NCI-H524 treated with DMSO at 0.1 percent for 48 hours (cell line): ENCODE measurements around the gene ZDHHC14.
"Not testable (repeated sequence)": the region's sequence is repeated elsewhere in the genome, so short reads cannot be mapped to it uniquely, and the experiment has no call there.

ENCODE experiments used
- DNase-seq: peaks from one replicate; lab custom pipeline; 2025; lab: John Stamatoyannopoulos, UW

Gene ZDHHC14

DNA sequence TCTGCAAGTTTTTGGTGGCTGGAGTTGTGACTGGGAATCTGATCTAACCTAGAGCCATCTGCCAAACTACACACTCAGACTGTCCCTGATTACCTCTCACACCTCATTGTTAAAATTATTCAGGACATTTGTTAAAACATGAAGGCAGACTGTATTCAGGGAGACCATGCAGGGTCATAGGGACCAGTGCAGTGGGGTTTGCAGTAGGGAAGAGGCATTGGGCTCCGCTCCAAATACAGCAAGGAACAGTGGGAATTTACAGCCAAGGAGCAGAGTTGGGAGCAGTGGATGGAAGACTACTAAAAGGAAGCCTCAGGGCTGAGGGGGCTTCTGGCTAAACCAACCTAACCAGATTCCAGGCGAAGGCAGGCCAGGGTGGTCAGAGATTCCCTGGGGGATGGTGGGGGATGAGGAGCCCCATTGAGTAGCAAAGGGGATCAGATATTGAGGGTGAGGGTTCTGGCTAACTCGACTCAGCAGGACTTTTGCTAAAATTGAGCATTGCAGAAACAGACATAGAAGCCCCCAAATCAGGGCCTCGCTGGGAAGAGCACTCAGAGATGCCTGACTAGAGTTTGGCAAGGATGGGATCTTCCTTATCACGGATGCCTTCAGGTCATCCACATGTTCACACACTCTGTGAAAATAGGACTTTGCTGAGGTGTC is 172.0 kb downstream of the ZDHHC14 start:
- no peak for DNase-seq

DNA sequence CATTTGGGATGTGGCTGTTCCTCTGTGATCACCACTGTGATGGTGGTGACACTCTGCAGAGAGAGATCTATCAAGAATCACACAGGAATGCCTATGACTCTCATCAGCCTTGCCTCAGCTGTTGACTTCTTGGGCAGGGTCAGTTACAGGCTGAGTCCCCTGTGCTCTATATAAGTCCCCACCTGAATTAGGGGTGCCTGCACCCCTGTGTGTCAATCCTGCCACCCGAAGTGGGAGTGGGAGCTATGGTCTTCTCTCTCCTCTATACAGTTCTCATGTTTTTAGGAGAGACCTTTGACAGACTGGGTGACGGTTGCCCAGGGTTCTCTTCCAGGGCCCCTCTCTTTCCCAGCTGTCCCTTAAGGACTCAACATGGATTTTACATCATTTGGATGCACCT is 173.8 kb downstream of the ZDHHC14 start:
- no peak for DNase-seq

DNA sequence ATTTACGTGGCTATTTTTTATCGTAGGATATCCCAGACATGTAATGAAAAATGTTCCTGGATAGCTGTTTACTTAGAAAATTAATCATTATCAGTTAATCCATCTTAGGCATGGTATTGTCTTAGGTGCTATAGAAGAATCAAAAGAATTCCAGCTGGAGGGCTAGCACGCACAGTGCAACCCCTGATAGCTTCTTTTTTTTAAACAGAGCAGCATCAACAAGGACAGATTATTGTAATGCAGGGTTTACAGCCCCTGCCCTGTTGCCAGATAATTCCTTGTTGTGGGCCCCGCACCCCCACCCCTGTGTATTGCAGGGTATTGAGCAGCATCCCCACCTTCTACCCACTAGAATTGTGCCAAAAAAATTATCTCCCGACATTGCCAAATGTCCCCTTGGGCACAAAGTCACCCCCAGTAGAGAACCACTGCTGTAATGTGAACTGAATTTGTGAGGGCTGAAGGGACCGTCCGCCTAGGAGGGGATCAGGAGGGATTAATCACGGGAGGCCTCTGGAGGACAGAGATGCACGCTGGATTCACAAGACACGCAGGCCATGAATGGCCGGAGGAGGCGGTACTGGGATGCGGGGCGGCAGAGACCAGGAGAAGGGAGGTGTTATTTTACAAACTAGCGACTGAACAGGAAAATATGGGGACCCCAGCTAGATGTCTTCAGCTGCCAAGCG is 174.6 kb downstream of the ZDHHC14 start:
- DNase-seq, result no peak

DNA sequence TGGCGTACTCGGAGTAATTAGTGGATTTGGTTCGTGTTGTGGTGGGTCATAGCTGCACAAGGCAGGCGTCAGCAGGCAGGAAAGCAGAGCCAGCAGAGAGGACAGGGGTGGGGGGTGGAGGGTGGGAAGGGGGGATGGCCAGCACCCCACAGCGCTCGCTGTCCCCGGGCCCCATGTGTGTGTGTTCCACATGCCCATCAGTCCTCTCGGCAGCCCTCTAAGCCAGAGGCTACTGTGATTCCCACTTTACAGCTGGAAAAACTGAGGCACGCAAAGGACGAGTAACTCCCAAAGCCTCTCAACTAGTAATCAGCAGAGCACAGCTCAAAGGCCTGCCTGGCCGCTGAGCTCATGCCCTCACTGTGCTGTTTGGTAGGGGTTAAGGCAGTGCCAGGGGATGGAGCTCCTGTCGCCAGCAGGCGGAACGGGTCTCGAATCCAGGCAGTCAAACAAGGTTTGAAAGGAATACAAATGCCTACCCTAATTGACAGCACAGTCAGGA is 175.2 kb downstream of the ZDHHC14 start:
- no peak for DNase-seq

DNA sequence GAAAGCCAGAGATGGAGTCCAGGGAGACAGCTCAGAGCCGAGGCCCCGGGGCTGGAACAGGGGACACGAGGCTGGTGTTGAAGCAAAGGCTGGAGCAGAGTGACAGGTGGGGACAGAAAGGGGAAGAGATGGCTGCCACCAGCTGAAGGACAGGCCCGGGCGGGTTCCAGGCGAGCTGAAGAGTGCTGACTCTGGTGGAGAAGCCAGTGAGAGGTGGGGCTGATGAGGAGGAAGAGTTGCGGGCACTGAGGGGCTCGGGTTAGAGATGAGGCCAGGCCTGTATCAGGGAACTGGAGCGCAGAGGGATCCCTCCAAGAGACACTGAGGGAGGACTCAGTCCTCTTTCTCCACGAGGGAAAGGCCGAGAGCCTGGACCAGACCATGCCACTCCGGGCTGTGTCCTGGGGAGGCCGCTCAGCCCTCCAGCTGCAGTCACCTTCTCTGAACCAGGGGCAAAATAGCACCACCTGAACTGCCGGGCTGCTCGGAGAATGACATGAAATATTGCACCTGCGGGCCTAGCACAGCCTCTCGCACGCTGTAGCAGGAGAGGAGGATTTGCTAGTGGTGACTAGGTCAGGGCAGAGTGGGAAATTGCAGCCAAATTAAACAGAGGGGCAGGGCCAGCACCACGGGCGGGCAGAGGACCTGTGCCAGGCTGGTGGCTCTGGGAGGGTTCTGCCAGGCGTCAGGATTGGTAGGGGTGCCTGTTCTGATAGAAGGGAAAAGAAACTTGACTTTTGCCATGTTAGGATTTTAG is 175.9 kb downstream of the ZDHHC14 start:
- DNase-seq, result no peak

DNA sequence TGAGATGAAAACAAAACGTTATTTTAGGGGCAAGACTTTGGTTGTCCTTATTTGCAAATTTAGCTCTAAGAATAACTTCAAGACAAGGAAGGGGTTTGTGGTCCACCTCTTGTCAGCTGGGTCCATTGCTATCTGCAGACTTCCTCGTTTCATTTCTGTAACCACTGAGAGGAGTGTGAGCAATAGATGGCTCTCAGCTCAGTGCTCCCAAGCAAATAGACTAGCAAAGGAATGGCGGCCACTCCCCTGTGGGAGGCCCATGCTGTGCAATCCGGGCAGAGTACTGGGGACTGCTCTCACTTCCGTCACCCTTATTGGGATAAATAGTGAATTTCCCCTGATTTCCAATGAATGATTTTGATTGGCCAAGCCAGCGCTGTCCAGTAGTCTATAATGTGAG is 176.6 kb downstream of the ZDHHC14 start:
- no peak for DNase-seq

DNA sequence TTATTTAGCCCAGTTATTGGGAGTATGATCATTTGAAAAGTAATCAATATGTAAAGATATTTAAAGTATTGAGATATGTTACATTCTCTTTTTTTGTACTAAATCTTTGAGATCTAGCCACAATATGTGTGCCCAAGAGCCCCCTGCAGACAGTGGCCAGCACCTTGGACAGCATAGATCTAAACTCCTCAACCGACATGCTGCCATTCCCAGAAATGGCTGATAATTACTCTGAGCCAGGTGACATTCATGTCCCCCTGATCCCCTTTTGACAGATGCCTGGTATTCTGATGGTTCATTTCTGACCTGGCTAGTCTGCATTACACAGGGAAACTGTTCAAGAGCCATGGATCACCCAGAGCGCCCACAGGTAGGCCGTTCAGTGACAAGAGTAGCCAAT is 177.1 kb downstream of the ZDHHC14 start:
- DNase-seq, result no peak

DNA sequence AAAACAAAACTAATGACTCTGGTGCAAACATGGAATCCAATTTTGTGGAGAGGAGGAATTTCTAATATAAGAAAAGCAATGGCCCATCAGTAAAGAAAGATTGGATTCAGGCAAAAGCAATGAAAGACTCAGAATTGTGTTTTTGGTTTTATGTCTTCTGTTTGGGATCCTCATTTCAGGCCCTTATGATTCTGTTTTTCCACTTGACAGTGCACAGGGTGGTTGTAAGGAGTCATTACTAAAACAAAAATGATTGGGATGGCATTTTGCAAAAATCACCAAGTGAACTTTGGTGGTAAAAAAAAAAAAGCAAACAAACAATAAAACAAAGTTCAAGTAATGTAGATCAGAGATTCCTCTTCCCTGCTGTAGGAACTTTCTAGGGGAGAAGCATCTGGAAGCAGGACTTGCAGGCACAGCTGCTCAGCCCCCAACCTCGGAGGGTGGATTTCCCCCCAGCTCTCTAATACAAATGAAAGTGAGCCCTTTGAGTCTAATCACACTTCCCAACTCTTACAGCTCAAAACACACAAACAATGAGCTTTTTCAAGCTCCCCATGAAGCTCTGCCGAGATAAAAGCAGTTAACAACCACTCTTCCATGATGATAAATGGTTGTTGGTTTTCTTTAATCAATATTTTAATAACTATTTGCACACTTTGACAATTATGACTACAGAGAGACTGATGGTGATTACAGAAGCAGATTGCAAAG is 177.7 kb downstream of the ZDHHC14 start:
- DNase-seq, result no peak

DNA sequence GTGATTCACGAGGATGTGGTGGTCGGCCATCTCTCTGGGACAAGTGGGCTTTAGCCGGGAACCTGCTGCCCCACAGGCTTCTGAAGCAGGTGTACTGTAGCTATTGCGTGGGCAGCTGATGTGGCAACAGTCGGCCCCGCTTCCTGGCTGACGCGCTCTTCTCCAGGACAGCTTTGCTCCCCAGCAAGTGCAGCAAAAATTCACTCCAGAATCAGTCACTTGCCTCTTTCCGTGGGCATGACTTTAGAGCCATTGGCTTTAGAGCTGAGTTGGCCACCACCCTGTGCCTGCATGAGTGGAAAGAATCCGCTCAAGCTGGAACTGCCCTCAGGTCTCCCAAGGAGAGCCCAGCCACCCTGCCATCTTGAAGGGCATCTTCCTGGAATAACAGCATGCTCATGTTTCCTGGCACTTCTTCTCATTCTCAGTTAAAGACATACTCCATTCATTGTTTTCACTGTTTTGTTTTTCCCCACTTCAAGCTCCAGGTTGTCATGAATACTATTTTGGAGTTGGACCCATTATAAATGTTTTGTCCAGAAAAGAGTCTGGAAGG is 178.3 kb downstream of the ZDHHC14 start:
- DNase-seq, result no peak

DNA sequence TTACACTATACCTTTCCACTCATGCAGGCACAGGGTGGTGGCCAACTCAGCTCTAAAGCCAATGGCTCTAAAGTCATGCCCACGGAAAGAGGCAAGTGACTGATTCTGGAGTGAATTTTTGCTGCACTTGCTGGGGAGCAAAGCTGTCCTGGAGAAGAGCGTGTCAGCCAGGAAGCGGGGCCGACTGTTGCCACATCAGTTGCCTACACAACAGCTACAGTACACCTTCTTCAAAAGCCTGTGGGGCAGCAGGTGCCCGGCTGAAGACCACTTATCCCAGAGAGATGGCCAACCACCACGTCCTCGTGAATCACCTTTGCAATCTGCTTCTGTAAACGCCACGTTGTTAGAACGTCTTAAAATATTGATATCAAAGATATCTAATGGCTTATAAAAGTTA is 179.1 kb downstream of the ZDHHC14 start:
- DNase-seq, result not testable (repeated sequence)

DNA sequence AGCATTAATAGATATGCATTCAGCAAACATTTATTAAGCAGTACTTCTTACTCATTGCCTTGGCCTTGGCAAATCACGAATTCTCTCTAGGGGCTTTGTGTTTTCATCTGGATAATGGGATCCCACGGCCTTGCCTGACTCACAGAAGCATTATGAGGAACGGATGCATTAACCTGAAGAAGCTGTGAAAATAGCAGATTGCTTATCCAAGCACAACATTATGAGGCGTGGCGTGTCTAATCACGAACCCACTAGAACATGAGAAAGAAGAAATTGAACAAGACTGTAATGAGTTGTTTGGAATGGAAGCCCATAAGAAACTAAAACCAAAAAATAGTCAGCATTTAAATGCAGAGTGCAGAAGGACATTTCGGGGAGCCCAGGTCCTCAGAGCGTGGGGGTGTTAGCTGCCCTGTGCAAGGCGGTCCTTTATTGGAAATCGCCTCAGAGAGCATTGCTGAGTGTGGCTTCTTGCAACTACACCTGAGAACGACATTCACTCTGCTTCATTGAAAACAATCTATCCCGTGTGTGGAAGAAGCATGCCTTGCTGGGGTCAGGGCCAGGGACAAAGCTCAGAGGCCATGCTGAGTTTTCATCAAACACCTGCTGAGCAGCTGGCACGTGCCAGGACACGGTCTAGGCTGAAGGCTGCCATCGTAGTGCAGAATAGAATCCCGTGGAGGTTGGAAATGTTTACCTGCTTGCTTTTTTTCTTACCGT is 179.9 kb downstream of the ZDHHC14 start:
- no peak for DNase-seq

DNA sequence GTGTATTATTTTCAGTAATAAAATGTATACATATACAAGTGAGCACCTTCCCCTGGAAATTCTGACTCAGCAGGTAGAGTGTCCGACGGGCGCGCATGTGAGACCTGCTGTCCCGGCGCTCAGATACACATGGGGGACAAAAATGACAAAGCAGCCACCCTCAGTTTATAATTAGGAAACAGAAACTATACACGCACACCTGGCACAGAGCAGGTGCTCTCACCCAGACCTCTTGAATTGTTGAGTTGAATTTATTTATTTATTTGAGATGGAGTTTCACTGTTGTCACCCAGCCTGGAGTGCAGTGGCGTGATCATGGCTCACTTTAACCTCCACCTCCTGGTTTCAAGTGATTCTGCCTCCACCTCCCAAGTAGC is 180.4 kb downstream of the ZDHHC14 start:
- DNase-seq, result no peak

DNA sequence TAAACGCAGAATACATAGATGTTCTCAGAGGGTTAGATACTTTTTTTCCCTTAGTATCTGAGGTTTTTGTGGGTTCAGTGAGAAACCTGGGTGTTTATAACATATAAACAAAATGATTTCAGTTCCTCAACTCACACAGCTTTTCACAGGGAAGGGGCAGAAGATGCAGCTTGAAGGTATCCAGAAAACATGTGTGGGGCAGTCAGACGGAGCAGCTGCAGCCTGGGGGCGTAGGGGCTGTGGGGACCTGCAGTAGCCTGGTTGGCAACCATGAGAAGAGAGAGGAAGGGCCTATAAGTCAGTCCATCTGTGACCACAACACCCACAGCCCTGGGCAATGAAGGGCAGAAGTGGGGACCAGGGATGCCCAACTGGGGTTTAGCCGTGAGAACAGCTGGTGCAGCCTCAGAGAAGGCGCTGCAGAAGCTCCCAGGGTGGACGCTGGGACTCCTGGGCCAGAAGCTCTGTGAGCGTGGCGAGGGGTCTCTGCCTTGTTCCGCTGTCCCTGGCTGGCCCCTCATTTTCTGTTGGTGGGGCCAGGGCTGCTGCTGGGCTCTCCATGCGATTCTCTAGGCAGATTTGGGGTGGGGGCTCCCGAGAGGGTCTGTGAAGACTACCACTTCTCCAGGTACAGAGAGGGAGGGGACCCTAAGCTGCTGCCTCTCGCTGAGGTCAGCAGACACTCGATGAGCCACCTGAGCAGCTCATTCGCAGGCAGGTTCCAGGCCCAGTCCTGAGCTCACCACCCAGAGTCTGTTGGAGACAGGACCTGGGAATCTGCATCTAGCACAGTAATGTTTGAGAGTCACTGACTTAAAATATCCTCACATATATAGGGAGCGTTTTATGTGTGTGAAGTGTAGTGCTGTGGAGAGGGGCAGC is 181.2 kb downstream of the ZDHHC14 start:
- DNase-seq, result no peak

DNA sequence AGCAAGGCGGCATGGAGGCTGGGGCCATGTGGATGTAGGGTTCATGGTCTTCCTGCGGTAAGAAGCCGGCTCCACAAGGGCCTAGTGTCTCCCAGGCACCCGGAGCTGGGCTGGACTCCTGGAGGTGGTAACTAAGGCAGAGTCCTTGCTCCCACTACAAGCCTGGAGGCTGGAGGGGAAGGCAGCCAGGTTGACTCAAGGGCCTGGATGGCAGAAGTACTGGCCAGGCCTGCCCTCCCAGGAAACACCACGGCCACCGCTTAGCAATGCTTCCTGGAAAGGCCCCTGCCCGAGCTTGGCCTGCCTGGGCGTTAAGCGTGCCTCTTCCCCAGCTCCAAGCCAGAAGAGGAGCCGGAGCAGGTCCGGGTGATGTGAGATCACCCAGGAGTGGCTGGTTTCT is 182.0 kb downstream of the ZDHHC14 start:
- no peak for DNase-seq

DNA sequence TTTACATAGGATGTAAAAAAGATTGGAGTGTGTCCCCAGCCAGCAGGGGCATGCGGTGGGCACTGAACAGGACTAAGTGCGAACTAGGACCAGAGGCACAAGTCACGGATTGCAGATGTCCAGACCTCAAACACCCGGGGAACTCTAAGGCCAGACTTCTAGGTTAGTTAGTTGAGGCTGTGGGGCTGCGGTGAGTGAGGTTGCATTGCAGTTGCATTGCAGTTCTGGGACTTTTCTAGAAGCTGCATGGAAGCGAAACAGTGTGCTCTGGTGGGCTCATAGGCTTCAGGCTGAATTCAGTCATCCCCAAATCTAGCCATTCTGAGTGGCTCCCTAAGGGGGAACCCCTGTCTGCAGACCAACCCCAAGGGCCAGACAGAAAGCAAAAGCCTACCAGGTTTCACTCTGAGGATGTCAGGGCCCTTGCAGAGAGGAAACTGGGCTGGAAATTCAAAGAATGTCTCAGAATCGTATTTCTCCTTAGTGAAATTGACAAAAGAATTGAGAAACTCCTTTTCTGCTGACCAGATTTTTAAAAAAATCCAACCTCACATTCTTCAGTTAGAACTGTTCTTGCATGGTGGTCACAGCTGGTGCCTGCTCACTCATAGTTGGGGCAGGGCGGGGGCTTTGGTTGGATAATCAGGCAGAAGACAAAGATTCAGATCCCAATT is 182.8 kb downstream of the ZDHHC14 start:
- DNase-seq, result no peak

DNA sequence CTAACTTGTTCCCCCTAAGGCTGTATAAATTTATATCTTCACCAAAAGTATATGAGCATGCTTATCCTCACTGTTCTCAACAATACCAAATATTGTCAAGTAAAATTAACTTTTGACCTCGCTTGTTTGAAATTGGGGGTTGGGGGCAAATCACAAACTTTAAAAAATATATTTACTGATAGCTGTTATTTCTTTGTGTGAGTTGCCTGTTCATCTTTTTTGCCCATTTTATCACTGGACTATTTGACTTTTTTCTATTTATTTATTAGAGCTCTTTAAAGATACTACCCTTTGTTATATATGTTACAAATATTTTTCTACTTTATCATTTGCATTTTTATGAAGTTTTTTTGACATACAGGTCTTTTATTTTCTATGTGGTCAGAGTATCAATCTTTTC is 187.7 kb downstream of the ZDHHC14 start:
- DNase-seq, result no peak

DNA sequence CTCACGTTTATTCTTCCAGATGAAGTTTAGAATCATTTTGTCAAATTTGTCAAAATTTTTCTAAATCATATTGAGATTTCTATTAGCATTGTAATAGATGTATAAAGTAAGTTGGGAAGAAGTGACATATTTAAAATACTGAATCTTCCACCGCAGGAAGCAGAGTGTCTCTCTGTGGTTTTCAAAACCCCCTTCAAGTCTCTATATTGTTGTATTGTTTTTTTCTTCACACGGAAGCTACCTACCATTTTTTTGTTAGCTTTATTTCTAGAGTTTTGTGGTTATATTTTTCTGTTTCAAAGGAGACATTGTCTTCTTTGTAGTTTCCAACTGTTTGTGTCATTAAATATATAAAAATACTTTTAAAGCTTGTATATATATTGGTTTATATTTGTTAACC is 188.6 kb downstream of the ZDHHC14 start:
- DNase-seq, result no peak

DNA sequence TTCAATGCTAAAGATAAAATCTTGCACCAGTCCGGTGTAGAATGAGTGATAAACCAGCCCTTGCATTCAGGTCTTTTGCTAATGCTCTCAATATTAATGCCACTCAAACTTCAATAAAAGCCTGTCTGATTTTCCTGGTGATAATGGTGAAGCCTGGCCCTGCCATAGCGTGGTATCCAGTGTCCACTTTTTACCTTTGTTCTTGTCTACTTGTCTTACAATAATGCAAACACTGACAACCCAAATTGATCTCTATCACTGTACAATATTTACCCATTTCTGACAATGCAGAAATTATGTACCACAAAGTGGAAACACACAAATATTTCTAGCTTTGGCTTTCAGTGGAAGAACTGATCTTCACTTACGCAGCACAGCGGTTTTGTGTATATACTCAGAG is 189.1 kb downstream of the ZDHHC14 start:
- DNase-seq, result no peak

DNA sequence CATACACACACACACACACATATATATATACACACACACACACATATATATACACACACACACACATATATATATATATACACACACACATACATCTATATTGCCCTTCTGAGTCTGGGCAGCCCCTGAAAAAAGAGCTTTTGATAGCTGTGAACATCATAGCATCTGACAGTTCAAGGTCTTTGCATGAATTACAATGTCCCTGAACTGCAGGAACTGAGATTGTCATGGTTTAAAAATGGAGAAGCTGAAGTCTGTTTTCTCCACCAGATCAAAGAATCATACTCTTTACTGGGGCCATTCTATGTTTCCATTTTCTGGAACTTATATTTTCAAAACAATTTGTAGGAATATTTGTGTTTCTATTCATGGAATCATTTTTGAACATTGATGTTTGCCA is 189.8 kb downstream of the ZDHHC14 start:
- DNase-seq, result no peak

DNA sequence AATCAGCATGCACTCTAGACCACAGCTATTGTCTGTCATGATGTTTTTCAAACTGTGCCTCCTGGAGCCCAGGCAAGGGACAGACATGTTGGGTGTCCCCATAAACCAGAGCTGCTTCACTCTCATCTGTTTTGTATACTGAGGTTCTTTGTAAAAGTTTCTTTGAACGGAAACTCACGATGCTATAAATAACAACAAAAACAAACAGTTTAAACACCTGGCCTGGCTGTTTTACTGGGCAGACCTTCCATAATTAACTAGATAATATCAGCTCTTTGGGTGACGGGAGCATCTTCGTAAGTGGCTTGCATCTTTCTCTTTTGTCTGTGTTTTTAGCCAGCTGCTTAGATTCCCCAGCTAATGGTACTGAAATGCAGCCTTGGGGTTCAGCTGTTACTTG is 190.3 kb downstream of the ZDHHC14 start:
- no peak for DNase-seq
